Coronary artery (tissue), 2 donors: ENCODE data around the gene SLC20A1.

Experiments
- DNase-seq: peaks from one replicate; pipeline ENCODE4 v3.0.0-alpha.2; 2017; ENCODE audit warnings: low spot score
- H3K27ac ChIP-seq, 2 donors: fragments of 200-600 bp; sonication (generic); one replicate each; pipeline ENCODE4 v1.5.1; 2016 to 2019
- H3K4me3 ChIP-seq: fragments of 200-600 bp; sonication (generic); 2 replicates; pipeline ENCODE4 v1.5.1; 2016; ENCODE audit warnings: mild to moderate bottlenecking, moderate library complexity
- CTCF ChIP-seq: fragments of 200-600 bp; sonication (generic); IDR thresholded peaks from one replicate; pipeline ENCODE4 v1.5.1; 2019; ENCODE audit warnings: antibody characterized with exemption

Gene SLC20A1

GRCh38 chr2:112709703-112710102 is 64.0 kb downstream of the SLC20A1 start:
- Histone ChIP-seq H3K4me3 (no peak overlapping the region), H3K27ac (no peak overlapping the region)
- no peak for DNase-seq
- no peak for TF ChIP-seq CTCF

- TF ChIP-seq CTCF, result no peak
- DNase-seq, result no peak
- Histone ChIP-seq H3K4me3 (no peak overlapping the region), H3K27ac (no peak overlapping the region)
Measured at GRCh38 chr2:112710956-112711750, 65.4 kb downstream of the SLC20A1 start.

GRCh38 chr2:112712465-112712864 is 66.7 kb downstream of the SLC20A1 start:
- DNase-seq, result no peak
- Histone ChIP-seq H3K27ac (no peak overlapping the region), H3K4me3 (no peak overlapping the region)
- no peak for TF ChIP-seq CTCF

- no peak for TF ChIP-seq CTCF
- DNase-seq, result no peak
- Histone ChIP-seq H3K4me3 (no peak overlapping the region), H3K27ac (no peak overlapping the region)
Measured at GRCh38 chr2:112712903-112713584, 67.3 kb downstream of the SLC20A1 start.
